Cortex of kidney (tissue), 1 donor: ENCODE measurements around the gene LIN52.

Experiments
- DNase-seq: peaks from one replicate; lab custom pipeline; 2025; lab: John Stamatoyannopoulos, UW

LIN52 gene

DNA sequence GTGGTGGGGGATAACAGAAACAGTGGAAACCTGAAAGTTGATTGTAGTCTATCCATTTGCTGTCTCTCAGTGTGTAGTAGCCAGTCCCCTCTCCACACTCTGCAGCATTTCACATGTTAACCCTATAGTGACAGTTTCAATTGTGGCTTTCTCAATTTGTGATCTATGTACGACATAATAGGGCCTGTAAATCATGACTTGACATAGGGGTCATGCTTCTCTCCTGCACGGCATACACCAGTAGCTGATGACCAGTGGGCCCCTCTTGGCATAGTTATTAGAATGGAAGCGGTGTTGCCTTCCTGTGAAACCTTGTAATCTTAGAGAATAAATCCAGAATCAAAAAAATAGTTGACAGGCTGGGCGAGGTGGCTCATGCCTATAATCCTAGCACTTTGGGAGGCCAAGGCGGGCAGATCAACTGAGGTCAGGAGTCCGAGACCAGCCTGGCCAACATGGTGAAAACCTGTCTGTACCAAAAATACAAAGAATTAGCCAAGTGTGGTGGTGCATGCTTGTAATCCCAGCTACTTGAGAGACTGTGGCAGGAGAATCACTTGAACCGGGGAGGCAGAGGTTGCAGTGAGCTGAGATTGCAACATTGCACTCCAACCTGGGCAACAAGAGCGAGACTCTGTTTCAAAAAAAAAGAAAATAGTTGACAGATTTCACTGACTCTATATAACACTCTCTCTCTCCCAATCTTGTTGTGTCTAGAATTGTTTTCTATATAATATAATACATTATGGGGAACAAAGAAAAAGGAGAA is 109.9 kb downstream of the LIN52 start:
- no peak for DNase-seq

- DNase-seq: no peak
These were observed 110.9 kb downstream of the LIN52 start for GRCh38 chr14:74195623-74196022.

DNA sequence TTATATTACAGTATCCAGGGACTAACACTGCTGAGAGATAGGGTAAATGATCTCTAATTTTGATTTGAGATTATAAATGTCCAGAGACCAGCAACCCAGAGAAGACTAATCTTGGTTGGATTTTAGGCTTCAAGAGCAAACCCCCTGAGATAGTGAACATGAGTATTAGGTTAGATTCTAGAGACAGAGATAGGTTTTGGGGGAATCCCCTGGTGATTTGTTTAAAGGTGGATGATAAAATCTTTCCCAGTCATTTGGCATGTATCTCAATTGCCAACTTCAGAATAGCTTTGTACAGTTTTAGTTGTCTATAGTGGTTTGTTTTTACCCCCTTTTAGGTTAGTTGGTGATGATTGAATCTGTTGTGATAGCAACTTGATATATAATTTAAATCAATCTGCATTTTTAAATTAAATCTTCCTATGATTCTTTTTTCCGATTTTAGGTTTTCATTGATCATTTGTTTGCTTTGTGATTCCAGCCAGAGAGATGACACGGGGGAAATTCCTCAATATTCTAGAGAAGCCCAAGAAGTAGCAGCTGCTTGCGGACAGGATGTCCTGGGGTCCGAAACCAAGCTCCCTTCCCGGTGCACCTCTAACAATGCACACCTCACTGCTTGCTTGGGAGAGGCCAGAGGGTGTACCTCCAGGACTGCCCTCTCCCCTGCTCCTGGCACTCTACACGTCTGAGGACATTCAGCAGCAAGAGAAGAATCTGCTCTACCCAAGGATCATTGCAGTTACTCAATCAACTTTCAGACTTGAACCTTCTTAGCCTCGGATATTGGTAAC is 113.9 kb downstream of the LIN52 start:
- DNase-seq: no peak

DNA sequence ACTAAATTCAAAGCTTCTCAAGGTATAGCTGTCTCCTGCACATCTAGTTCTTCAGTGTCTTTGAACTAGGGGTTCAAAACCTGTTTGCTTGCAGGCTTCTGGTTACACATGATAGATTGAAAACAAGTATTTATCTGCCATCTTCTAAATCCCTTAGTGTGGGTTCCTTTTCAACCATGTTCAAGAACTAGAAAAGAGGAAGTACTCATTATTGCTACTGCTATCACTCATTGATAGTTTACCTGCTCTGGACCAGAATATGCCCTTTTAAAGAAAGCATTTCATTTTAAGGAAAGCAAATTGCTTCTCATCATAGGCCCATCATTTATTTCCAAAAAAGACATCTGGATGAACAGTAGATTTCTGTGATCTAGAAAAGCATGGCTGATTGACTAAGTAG is 117.4 kb downstream of the LIN52 start:
- DNase-seq: no peak

DNA sequence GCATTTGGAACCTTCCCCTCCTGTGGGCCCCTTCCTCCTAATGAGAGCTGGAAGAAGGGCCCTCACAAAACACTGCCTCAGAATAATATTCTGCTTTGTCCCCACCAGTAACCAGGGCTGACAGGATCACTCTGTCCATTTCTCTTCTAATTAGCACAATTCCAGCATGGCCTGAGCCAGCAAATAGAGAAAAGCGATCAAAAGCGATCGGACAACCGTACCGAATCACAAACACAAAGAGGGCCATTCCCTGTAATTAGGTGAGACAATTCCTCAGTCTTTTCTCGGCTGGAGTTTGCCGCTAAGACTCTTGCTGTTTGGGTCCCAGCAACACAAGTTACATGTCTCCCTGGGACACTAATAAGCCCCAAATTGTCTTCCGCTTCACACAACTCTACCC is 118.9 kb downstream of the LIN52 start:
- DNase-seq: no peak

DNA sequence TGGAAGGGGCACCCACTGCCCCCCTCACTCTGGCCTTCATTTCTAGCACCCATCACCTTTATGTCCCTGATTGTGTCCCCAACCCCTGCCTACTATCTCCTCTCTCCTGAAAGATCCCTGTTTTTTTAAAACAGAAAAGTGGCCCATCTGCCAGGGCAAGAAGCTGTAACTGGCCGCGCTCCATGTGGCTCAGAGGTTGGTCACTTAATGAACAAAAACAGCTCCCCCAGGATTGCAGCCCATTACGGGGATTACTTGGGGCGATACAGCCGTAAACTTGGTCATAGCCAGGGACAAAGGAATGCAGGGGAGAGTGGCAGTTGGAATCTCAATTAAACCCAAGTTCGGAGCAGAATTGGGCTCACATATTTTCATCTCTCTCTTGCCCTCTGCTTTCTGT is 119.7 kb downstream of the LIN52 start:
- DNase-seq: no peak

GRCh38 chr14:74205882-74206281 is 121.1 kb downstream of the LIN52 start:
- DNase-seq: no peak

DNA sequence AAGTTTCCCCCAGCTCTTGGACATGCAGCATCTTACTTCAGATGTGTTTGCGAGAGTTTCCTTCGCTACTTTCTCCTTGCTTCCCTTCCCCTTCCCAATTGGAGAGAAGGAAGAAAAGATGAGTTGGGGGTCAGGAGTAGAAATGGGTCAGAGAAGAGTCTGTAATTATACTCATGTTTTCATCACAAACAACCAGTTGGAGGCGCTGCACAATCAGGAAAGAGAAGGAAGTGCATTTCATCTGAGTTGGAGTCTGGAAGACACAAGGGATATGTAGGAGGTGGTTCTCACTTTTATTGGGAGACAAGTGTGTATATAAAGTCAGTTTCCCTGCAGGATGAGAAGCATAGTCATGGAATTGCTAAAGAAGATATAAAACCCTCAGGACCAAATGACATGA is 123.2 kb downstream of the LIN52 start:
- DNase-seq: no peak

DNA sequence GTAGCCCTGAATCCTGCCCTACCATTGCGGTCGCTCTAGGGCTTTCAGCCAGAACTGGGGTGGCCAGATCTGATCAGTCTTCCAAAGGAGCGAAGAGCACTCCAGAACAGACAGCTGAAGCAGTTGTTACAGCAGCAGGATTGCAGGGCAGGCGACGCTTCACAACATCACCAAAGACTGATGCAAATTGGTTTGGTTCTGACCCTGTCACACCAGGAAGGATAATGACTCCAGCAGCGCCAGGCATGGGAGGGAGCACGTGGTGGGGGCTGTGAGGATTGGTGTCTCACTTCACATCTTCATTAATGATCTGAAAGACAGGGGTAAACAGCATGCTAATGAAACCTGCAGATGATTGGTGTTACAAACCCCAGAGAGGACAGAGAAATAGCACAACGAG is 123.9 kb downstream of the LIN52 start:
- DNase-seq: no peak

DNA sequence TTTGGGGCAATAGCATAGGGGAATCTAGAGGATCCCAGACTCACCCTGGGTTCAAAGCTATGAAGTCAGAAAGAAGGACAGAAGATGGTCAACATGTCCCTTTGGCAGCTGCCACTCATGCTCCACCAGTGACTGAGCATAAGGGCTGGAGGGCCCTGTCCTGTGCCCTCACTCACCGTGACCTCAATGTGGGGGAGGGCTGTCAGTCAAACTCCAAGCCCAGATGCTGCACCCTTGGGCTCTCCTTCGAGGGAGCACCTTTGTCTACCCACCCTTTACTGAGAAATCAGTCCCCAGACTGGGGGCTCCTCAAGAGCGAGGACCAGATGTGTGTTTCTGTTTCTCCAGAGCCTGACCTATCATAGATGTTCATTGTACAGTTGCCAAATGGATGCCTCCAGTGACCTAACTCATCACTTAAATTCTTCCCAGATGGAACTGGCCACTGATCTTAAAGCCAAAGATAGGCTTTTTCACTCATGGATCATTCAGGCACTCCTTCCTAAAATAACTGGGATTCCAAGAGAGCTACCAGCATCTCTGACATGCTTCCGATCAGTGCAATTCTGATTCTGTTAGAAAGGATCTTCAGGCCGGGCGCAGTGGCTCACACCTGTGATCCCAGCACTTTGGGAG is 127.3 kb downstream of the LIN52 start:
- no peak for DNase-seq

- no peak for DNase-seq
These were observed 129.4 kb downstream of the LIN52 start for GRCh38 chr14:74213907-74214803.

- no peak for DNase-seq
These were observed 131.9 kb downstream of the LIN52 start for GRCh38 chr14:74216671-74217070.

DNA sequence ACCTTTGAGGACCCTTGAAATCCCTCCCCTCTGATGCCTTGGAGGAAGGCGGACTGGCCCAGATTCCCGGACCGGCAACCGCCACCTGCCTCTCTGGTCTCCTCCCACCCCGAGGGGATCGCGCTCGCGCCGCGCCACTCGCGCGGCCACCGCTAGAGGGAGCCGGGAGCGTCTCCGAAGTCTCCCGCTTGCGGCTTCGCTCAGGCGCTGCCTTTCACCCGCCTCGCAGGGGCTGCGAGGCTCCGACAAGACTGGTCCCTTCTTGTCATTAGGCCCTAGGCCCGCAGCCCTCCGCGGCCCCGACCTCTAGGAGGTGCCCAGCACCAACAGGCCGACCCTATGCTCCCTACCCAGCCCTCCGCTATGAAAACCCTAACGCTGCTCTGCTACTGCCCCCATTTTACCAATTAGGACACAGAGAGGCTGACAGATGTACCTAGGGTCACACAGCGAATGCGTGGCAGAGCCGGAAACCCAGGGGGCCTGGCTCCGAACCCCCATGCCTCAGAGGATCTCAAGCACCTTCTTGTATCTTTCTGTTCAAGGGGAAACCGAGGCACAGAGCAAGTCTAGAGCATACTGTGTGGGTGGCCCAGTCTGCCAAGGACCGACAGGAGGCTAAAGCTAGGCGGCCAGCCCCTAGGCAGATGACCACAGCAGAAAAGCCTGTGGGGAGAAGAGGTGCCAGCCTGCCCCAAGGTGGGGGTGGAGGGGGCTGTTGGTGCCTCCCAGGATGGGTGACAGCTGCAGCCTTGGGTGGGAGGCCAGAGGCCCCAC is 133.1 kb downstream of the LIN52 start:
- no peak for DNase-seq

- no peak for DNase-seq
These were observed 133.7 kb downstream of the LIN52 start for GRCh38 chr14:74218462-74218861.

GRCh38 chr14:74219277-74220205 is 134.8 kb downstream of the LIN52 start:
- DNase-seq: no peak

DNA sequence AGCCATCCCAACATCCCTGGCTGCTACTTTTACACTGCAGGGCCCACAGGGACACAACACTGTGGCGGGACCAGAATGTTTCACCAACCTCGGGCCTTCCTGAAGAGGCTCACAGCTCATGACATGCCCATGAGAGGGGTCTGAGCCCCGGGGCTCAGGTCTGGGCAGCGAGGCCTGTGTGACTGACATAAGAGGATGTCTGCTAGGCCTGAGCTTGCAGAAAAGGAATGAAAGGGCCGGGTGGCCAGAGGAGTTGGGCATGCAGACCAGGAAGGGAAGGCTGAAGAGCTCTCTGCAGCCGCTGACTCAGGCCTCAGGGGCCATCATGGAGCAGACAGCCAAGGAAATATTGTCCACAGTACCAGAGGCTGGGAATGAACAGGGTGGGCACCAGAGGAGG is 136.2 kb downstream of the LIN52 start:
- DNase-seq: no peak

GRCh38 chr14:74221741-74222140 is 137.0 kb downstream of the LIN52 start:
- DNase-seq: no peak

DNA sequence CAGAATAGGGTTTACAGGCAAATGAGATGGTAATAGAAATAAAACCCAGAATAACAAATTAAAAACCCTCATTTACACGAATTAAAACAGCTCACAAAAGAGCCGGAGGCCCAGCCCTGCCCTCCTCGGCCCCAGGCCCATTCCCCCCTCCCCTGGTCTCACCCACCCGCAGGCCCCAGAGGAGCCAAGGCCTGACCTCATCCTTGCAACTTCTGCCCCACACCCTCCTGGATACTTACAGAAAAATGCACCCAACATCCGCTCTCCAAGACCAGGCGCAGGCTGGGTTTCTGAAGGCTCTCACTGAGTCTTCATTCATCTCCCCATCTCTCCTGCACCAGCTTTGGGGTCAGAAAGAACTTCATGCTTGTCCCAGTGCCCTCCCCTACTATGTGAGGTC is 138.3 kb downstream of the LIN52 start:
- no peak for DNase-seq

- no peak for DNase-seq
These were observed 147.0 kb downstream of the LIN52 start for GRCh38 chr14:74231784-74232183.

GRCh38 chr14:74235017-74235416 is 150.3 kb downstream of the LIN52 start:
- no peak for DNase-seq
